Amygdala (tissue), 56 donors: Measurements from ENCODE around the gene ASB10.

Experiments used
- DNase-seq, 56 donors: peaks; one replicate each; lab custom pipeline; 2025; lab: John Stamatoyannopoulos, UW

The ASB10 gene

GRCh38 chr7:151168003-151168786, 18.9 kb downstream of the ASB10 start:
- DNase-seq: peak in 1 of 56 donors; percentile 50

GRCh38 chr7:151167197-151167961, 19.7 kb downstream of the ASB10 start, which contains the start of gene GBX1:
Gene GBX1, minus strand, starts transcription at chr7:151167694. Its CDS starts 146 bp downstream, at chr7:151167548.
- DNase-seq: peak in 1 of 56 donors; percentile 10

- DNase-seq: no peak
Observed at GRCh38 chr7:151166629-151167196, 20.3 kb downstream of the ASB10 start.

GRCh38 chr7:151161757-151162156, 25.3 kb downstream of the ASB10 start:
- no peak for DNase-seq

- DNase-seq: no peak
Observed at GRCh38 chr7:151157645-151158329, 29.3 kb downstream of the ASB10 start.

- no peak for DNase-seq
Observed at GRCh38 chr7:151152643-151153513, 34.2 kb downstream of the ASB10 start.

- DNase-seq: no peak
Observed at GRCh38 chr7:151150388-151150787, 36.7 kb downstream of the ASB10 start.

- DNase-seq: no peak
Observed at GRCh38 chr7:151148319-151149259, 38.5 kb downstream of the ASB10 start.

GRCh38 chr7:151146761-151147160, 40.3 kb downstream of the ASB10 start:
- DNase-seq: peak in 22 of 56 donors; percentile 15 to 78 (median 42)

GRCh38 chr7:151144387-151144786, 42.7 kb downstream of the ASB10 start:
- no peak for DNase-seq

GRCh38 chr7:151143261-151144015, 43.6 kb downstream of the ASB10 start:
- peak in 1 of 56 donors; percentile 58 for DNase-seq

- peak in 47 of 56 donors; percentile 19 to 85 (median 62) for DNase-seq
Observed at GRCh38 chr7:151142686-151143040, 44.4 kb downstream of the ASB10 start.

- no peak for DNase-seq
Observed at GRCh38 chr7:151141855-151142685, 45.0 kb downstream of the ASB10 start.

- DNase-seq: no peak
Observed at GRCh38 chr7:151141311-151141854, 45.7 kb downstream of the ASB10 start.

- no peak for DNase-seq
Observed at GRCh38 chr7:151140826-151141225, 46.2 kb downstream of the ASB10 start.

GRCh38 chr7:151139791-151140190, 47.3 kb downstream of the ASB10 start:
- no peak for DNase-seq
